A549 (cell line): ENCODE results near the gene MYO7A. TPM values are rescaled to one million over a fixed set of nuclear protein-coding genes. Genes with fewer than 3 reads are reported as not detected.

Source experiments
- ATAC-seq, 2 experiments: fragments of 200-7000 bp in 1 of 2; fragments of >200 bp in 1 of 2; cut with Nextera tagmentation in 1 of 2; cut with Tn5 transposase in 1 of 2; 3 replicates each; pipeline versions ENCODE4 v1.8.0 to v1.9.1; 2018 to 2020; ENCODE audit warnings: mild to moderate bottlenecking in 1 of 2, moderate library complexity in 1 of 2
- CTCF ChIA-PET: fragments of 300-600 bp; sonication (Branson Sonifier 250); formaldehyde crosslinking; extraction: SDS; loops from one replicate; lab custom pipeline; 2021; ENCODE audit warnings: antibody characterized with exemption, inconsistent platforms; lab: Yijun Ruan, JAX
- POLR2A ChIA-PET: fragments of 350-600 bp; formaldehyde crosslinking; extraction: SDS; loops from one replicate; lab custom pipeline; 2021; ENCODE audit warnings: antibody characterized with exemption, inconsistent platforms; lab: Yijun Ruan, JAX
- DNase-seq, 2 experiments: peaks; one replicate each; pipeline versions ENCODE4 v3.0.0 to v3.0.0-alpha.2; 2011 to 2016; ENCODE audit warnings: low read depth in 1 of 2, low spot score in 1 of 2
- FAIRE-seq: peaks from 2 replicates; lab custom pipeline; 2011; peaks lifted over from hg19 to GRCh38; lab: Jason Lieb, UNC
- H3K27ac ChIP-seq, 2 experiments: fragments of >200 bp; sonication (Bioruptor Twin); formaldehyde crosslinking; 3 replicates each; pipeline ENCODE4 v1.5.1; 2016 to 2017
- H3K4me1 ChIP-seq: fragments of >200 bp; sonication (Bioruptor Twin); formaldehyde crosslinking; 3 replicates; pipeline ENCODE4 v1.6.1; 2016
- H3K4me2 ChIP-seq: fragments of >200 bp; sonication (Bioruptor Twin); formaldehyde crosslinking; 3 replicates; pipeline ENCODE4 v1.6.1; 2016
- H3K4me3 ChIP-seq: fragments of >200 bp; sonication (Bioruptor Twin); formaldehyde crosslinking; 3 replicates; pipeline ENCODE4 v1.5.1; 2016
- H3K9me3 ChIP-seq: fragments of >200 bp; sonication (Bioruptor Twin); formaldehyde crosslinking; 3 replicates; pipeline ENCODE4 v1.6.1; 2016
- BHLHE40 ChIP-seq: IDR thresholded peaks from 2 replicates; pipeline ENCODE4 v1.6.1; 2012; ENCODE audit warnings: low read depth, low read length, inconsistent platforms
- CBX2 ChIP-seq: fragments of 200-600 bp; sonication (generic); IDR thresholded peaks from 2 replicates; pipeline ENCODE4 v1.6.1; 2016; ENCODE audit warnings: low read depth, mild to moderate bottlenecking, borderline replicate concordance
- CBX8 ChIP-seq: fragments of 200-600 bp; sonication (generic); IDR thresholded peaks from 2 replicates; pipeline ENCODE4 v1.6.1; 2016
- CHD4 ChIP-seq: fragments of 200-600 bp; sonication (generic); IDR thresholded peaks from 2 replicates; pipeline ENCODE4 v1.6.1; 2016; ENCODE audit warnings: antibody characterized with exemption, mild to moderate bottlenecking, borderline replicate concordance
- EHMT2 ChIP-seq: fragments of 200-600 bp; sonication (generic); IDR thresholded peaks from 2 replicates; pipeline ENCODE4 v1.6.1; 2016; ENCODE audit warnings: antibody characterized with exemption, low read depth, mild to moderate bottlenecking, moderate library complexity
- EP300 ChIP-seq, 2 experiments: fragments of >200 bp; sonication (Bioruptor Twin); formaldehyde crosslinking; IDR thresholded peaks; 2 replicates in 1 of 2; 3 replicates in 1 of 2; pipeline ENCODE4 v1.6.1; 2016 to 2017
- FOSB ChIP-seq: fragments of 250-450 bp; sonication (Bioruptor Pico); IDR thresholded peaks from 2 replicates; pipeline ENCODE4 v1.5.0; 2020; ENCODE audit warnings: mild to moderate bottlenecking, moderate library complexity
- FOXS1 ChIP-seq: fragments of 250-450 bp; sonication (Bioruptor Pico); IDR thresholded peaks from 2 replicates; pipeline ENCODE4 v1.5.0; 2020; ENCODE audit warnings: mild to moderate bottlenecking, moderate library complexity
- JUNB ChIP-seq: fragments of >200 bp; sonication (Bioruptor Twin); formaldehyde crosslinking; IDR thresholded peaks from 2 replicates; pipeline ENCODE4 v1.6.1; 2016
- KDM1A ChIP-seq: fragments of 200-600 bp; sonication (generic); IDR thresholded peaks from 2 replicates; pipeline ENCODE4 v1.6.1; 2016; ENCODE audit warnings: low read depth, mild to moderate bottlenecking
- MAZ ChIP-seq: fragments of 150-350 bp; IDR thresholded peaks from 2 replicates; pipeline ENCODE4 v1.6.1; 2014; ENCODE audit warnings: antibody characterized with exemption, low read depth, low read length, borderline replicate concordance
- MYC ChIP-seq: IDR thresholded peaks from 2 replicates; pipeline ENCODE4 v1.6.1; 2012; ENCODE audit warnings: mild to moderate bottlenecking, inconsistent platforms, low read length, improper control_type of control experiment, borderline replicate concordance
- POLR2A ChIP-seq: IDR thresholded peaks from 2 replicates; pipeline ENCODE4 v1.6.1; 2012; ENCODE audit warnings: mild to moderate bottlenecking, low read length
- RARB ChIP-seq: fragments of 250-450 bp; sonication (Bioruptor Pico); IDR thresholded peaks from 2 replicates; pipeline ENCODE4 v1.8.0; 2021; ENCODE audit warnings: mild to moderate bottlenecking, moderate library complexity
- RCOR1 ChIP-seq: fragments of 150-350 bp; IDR thresholded peaks from 2 replicates; pipeline ENCODE4 v1.6.1; 2014; ENCODE audit warnings: antibody characterized with exemption, low read length, low read depth
- SMC3 ChIP-seq: fragments of >200 bp; sonication (Bioruptor Twin); formaldehyde crosslinking; IDR thresholded peaks from 3 replicates; pipeline ENCODE4 v1.6.1; 2018; ENCODE audit warnings: inconsistent platforms
- SREBF2 ChIP-seq: fragments of 450-650 bp; IDR thresholded peaks from 2 replicates; pipeline ENCODE4 v1.6.1; 2014; ENCODE audit warnings: mild to moderate bottlenecking, moderate library complexity
- TFCP2L1 ChIP-seq: fragments of 250-450 bp; sonication (Bioruptor Pico); IDR thresholded peaks from 2 replicates; pipeline ENCODE4 v1.5.0; 2021; ENCODE audit warnings: mild to moderate bottlenecking
- ZNF302 ChIP-seq: fragments of 250-450 bp; sonication (Bioruptor Pico); IDR thresholded peaks from 2 replicates; pipeline ENCODE4 v1.9.0; 2021; ENCODE audit warnings: inconsistent platforms, mild to moderate bottlenecking, moderate library complexity
- WGBS: methylation state at CpG from one replicate; pipeline ENCODE4 v1.1.6; 2017; ENCODE audit errors: missing lambda C conversion rate; 5-methylcytosine and 5-hydroxymethylcytosine counted together
- polyA plus RNA-seq, 4 experiments: library from polyadenylated mRNA; depleted of rRNA in 3 of 4; stranded (reverse); fragments of >200 nt; fragmentation: RNase III in 1 of 4; extraction: RNeasy Plus Mini Kit Qiagen cat#74134 plus additional on column Dnase treatment in 1 of 4; gene quantifications; 2 replicates in 3 of 4; 3 replicates in 1 of 4; pipeline ENCODE4 v1.2.3, GENCODE V29; 2011 to 2017
- TF ChIP-seq, protein P1 (sequence below): fragments of >200 bp; sonication (Bioruptor Twin); formaldehyde crosslinking; IDR thresholded peaks from 2 replicates; pipeline ENCODE4 v1.6.1; 2016
- TF ChIP-seq, protein P2 (sequence below): fragments of 450-650 bp; IDR thresholded peaks from 2 replicates; pipeline ENCODE4 v1.6.1; 2014; ENCODE audit warnings: antibody characterized with exemption
- TF ChIP-seq, protein P3 (sequence below): fragments of 150-350 bp; IDR thresholded peaks from 2 replicates; pipeline ENCODE4 v1.6.1; 2014; ENCODE audit warnings: low read depth, mild to moderate bottlenecking, low read length

The MYO7A gene
- polyA plus RNA-seq, 2 of the 4 experiments (the other 2 are of a cell fraction), result 1.7 to 2.1 TPM

DNA sequence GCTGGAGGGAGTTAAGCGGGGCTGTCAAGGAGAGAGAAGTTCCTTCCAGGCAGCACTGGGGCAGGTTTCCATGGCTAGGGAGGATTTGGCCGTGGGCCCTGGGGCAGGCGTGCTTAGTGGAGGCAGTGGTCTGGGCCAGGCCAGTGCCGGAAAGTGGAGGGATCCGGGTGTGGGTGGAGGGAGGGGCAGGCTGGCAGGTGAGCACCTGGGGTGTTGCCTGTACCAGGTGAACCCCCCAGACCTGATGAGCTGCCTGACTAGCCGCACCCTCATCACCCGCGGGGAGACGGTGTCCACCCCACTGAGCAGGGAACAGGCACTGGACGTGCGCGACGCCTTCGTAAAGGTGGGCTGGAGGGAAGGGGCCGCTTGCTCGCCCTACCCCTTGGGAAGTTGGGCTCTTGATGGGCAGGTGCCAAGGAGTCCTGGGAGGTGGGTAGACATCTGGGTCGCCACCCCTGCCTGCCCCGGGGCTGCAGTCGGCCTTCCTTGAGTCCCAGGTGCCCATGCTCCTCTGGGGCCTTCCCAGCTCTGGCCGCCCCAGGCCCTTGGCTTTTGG, 32.0 kb downstream of the MYO7A start:
- ATAC-seq (no peak), FAIRE-seq (no peak), DNase-seq (no peak)
- Histone ChIP-seq H3K27ac (no peak overlapping the region), H3K4me1 (no peaks in the 10 kb centered on the region), H3K9me3 (no peaks in the 10 kb centered on the region), H3K4me2 (no peak overlapping the region), H3K4me3 (no peak overlapping the region)
- POLR2A ChIA-PET, result no interaction called here
- no peak for TF ChIP-seq SREBF2
- no peak for TF ChIP-seq CHD4
- no peak for TF ChIP-seq RCOR1
- WGBS, result 57% methylated on average over 7 of the region's 20 CpGs
- CTCF ChIA-PET, result interaction anchor here (2.0 to 2.1 kb wide), 2 partner anchors 29 to 33 kb away, joined by 5 to 9 read pairs; partner anchors contain the start of gene MYO7A

DNA sequence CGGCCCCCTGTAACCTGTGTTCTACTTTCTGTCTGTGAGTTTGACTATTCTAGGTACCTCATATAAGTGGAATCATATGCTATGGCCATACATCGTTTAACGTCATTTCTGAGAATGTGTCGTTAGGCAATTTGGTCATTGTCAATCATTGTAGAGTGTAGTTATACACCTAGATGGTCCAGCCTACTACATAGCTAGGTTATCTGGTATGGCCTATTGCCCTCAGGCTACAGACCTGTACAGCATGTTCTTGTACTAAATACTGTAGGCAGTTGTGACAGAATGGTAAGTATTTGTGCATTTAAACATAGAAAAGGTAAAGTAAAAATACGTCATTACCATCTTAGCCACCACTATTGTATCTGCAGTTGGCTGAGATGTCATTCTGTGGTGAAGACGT, 35.2 kb downstream of the MYO7A start:
- TF ChIP-seq JUNB (no peak), EHMT2 (no peak), CBX2 (no peak), KDM1A (no peak), SMC3 (no peak), POLR2A (no peak), FOXS1 (CRISPR knock-in tag) (no peak)
- TF ChIP-seq, protein P1, sequence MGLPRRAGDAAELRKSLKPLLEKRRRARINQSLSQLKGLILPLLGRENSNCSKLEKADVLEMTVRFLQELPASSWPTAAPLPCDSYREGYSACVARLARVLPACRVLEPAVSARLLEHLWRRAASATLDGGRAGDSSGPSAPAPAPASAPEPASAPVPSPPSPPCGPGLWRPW, result no peak
- no peak for ATAC-seq

DNA sequence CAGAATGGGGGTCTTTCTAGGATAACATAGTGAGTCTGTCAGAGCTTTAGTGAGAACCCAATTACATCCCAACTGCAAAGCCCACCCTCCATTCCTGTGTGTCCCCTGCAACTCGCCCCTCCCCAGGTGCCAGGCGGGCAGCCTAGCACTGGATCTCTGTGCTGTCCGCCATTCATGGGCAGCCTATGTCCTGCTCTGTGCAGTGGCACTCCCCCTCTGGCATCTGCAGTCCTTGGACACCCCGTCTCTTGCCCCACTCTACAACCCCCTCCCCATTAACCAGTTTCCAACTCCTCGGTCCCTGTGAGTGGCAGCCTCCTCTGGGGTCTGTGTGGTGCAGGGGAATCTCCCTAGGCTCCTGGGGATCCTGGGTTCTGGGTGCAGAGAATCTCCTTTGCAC, 37.0 kb downstream of the MYO7A start:
- DNase-seq, result no peak
- Histone ChIP-seq H3K4me1 (no peaks in the 10 kb centered on the region), H3K27ac (no peak overlapping the region), H3K4me2 (no peak overlapping the region), H3K4me3 (no peak overlapping the region), H3K9me3 (no peaks in the 10 kb centered on the region)
- ATAC-seq, result no peak
- TF ChIP-seq MYC (no peak), EP300 (IDR thresholded peaks at IDR 0.05) (no peak), TFCP2L1 (CRISPR knock-in tag) (no peak), FOXS1 (CRISPR knock-in tag) (no peak)
- TF ChIP-seq, protein P2, sequence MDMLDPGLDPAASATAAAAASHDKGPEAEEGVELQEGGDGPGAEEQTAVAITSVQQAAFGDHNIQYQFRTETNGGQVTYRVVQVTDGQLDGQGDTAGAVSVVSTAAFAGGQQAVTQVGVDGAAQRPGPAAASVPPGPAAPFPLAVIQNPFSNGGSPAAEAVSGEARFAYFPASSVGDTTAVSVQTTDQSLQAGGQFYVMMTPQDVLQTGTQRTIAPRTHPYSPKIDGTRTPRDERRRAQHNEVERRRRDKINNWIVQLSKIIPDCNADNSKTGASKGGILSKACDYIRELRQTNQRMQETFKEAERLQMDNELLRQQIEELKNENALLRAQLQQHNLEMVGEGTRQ, result no peak
- TF ChIP-seq, protein P3, sequence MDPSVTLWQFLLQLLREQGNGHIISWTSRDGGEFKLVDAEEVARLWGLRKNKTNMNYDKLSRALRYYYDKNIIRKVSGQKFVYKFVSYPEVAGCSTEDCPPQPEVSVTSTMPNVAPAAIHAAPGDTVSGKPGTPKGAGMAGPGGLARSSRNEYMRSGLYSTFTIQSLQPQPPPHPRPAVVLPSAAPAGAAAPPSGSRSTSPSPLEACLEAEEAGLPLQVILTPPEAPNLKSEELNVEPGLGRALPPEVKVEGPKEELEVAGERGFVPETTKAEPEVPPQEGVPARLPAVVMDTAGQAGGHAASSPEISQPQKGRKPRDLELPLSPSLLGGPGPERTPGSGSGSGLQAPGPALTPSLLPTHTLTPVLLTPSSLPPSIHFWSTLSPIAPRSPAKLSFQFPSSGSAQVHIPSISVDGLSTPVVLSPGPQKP, result no peak
- POLR2A ChIA-PET, result no interaction called here
- CTCF ChIA-PET, result interaction anchor here (1.1 to 1.8 kb wide), 3 partner anchors 10 to 38 kb away, joined by 4 to 7 read pairs (median 4); no protein-coding TSS in a partner anchor
- 68% methylated on average over 4 of the region's 5 CpGs for WGBS
- FAIRE-seq, result no peak

More for the DNA sequence above, 35.2 kb downstream of the MYO7A start:
- H3K4me2 ChIP-seq, result no peak overlapping the region
- FAIRE-seq, result no peak
- no peaks in the 10 kb centered on the region for H3K9me3 ChIP-seq
- POLR2A ChIA-PET, result no interaction called here
- no peaks in the 10 kb centered on the region for H3K4me1 ChIP-seq
- WGBS, result 60% methylated on average over 6 of the region's 6 CpGs
- no peak overlapping the region for H3K4me3 ChIP-seq
- CTCF ChIA-PET, result no interaction called here
- no peak for DNase-seq
- H3K27ac ChIP-seq, result no peak overlapping the region

DNA sequence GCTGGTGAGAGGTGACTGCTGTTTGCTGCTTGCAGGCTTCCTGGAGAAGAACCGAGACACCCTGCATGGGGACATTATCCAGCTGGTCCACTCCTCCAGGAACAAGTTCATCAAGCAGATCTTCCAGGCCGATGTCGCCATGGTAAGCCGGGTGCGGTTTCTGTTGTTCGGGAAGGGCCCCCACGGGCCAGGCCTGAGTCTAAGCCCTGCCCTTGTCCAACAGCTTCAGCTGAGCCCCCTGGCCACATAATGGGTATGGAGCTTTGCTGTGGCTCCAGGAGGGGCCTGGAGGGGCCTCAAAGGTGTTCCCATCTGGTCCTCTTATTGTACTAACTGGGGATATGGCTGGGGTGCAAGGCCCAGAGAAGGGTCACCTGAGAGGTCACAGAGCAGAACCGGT, 38.0 kb downstream of the MYO7A start:
- FAIRE-seq (no peak), DNase-seq (no peak), ATAC-seq (no peak)
- ChIA-PET CTCF (interaction anchor here (0.5 to 1.8 kb wide), 6 partner anchors 8 to 982 kb away, joined by 3 to 7 read pairs (median 3); no protein-coding TSS in a partner anchor), POLR2A (no interaction called here)
- TF ChIP-seq, protein P1, result no peak
- TF ChIP-seq POLR2A (no peak), FOSB (CRISPR knock-in tag) (no peak), EP300 (IDR thresholded peaks at IDR 0.05) (no peak), MAZ (no peak), CBX8 (no peak), ZNF302 (CRISPR knock-in tag) (no peak), RARB (CRISPR knock-in tag) (no peak), SREBF2 (no peak), BHLHE40 (no peak), FOXS1 (CRISPR knock-in tag) (no peak)
- 70% methylated on average over 6 of the region's 8 CpGs for WGBS
- no peaks in the 10 kb centered on the region for H3K4me1 ChIP-seq
- H3K27ac ChIP-seq, result no peak overlapping the region
- H3K4me2 ChIP-seq, result no peak overlapping the region
- no peaks in the 10 kb centered on the region for H3K9me3 ChIP-seq
- H3K4me3 ChIP-seq, result no peak overlapping the region
